ENCODE results near the gene DMRTB1.

Gene DMRTB1

DNA sequence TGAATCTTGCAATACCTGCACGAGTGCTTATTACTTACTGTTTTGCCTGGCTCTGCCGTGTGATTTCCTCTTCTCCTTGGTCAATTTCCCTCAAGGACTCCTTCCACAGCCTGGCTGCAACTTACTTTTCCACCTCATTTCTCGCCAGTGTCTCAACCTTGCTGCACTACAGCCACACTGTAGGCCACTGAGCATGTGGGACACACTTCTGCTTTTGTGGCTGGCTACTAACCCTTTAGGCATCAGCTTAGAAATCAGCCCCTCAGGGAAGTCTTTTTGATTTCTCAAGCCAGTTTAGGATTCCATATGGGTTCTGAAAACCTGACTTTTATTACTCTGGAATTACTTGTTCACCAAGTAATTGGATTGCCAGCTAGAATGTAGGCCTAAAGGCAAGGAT is 5.2 kb upstream of the DMRTB1 start:
- H3K9me2 ChIP-seq (replicated peaks; ENCODE audit: control insufficient read depth, low read length) = no peaks in the 10 kb centered on the region
- no peaks in the 10 kb centered on the region for H4K20me1 ChIP-seq (ENCODE audit: control insufficient read depth, insufficient read depth, low read depth, low read length)
- H3K79me2 ChIP-seq (ENCODE audit: control insufficient read depth, low read length) = no peaks in the 10 kb centered on the region
- H3K4me1 ChIP-seq (ENCODE audit: control insufficient read depth, low read length) = peaks cover 22% of the 10 kb centered on the region
- no peak for TF ChIP-seq EZH2phosphoT487 (IDR thresholded peaks at IDR 0.05; ENCODE audit: borderline replicate concordance, low read length)
- TF ChIP-seq, protein P1, sequence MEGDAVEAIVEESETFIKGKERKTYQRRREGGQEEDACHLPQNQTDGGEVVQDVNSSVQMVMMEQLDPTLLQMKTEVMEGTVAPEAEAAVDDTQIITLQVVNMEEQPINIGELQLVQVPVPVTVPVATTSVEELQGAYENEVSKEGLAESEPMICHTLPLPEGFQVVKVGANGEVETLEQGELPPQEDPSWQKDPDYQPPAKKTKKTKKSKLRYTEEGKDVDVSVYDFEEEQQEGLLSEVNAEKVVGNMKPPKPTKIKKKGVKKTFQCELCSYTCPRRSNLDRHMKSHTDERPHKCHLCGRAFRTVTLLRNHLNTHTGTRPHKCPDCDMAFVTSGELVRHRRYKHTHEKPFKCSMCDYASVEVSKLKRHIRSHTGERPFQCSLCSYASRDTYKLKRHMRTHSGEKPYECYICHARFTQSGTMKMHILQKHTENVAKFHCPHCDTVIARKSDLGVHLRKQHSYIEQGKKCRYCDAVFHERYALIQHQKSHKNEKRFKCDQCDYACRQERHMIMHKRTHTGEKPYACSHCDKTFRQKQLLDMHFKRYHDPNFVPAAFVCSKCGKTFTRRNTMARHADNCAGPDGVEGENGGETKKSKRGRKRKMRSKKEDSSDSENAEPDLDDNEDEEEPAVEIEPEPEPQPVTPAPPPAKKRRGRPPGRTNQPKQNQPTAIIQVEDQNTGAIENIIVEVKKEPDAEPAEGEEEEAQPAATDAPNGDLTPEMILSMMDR (IDR thresholded peaks at IDR 0.05; ENCODE audit: low read depth, low read length, poor library complexity, severe bottlenecking) = no peak
- H3F3A ChIP-seq (ENCODE audit: control insufficient read depth, insufficient read depth) = no peaks in the 10 kb centered on the region
- no peaks in the 10 kb centered on the region for H3K9me3 ChIP-seq (ENCODE audit: control insufficient read depth, insufficient read depth, low read length)
- no peaks in the 10 kb centered on the region; the same call in 1 of the 2 replicates for H3K27me3 ChIP-seq (ENCODE audit: control insufficient read depth, low read length)
- no peaks in the 10 kb centered on the region for H3K36me3 ChIP-seq (ENCODE audit: control insufficient read depth, low read length)
- no peak overlapping the region for H3K27ac ChIP-seq (ENCODE audit: low read depth, low read length)
- no peak overlapping the region for H3K4me2 ChIP-seq (ENCODE audit: low read length)
- no peak overlapping the region for H3K4me3 ChIP-seq (ENCODE audit: low read length)

DNA sequence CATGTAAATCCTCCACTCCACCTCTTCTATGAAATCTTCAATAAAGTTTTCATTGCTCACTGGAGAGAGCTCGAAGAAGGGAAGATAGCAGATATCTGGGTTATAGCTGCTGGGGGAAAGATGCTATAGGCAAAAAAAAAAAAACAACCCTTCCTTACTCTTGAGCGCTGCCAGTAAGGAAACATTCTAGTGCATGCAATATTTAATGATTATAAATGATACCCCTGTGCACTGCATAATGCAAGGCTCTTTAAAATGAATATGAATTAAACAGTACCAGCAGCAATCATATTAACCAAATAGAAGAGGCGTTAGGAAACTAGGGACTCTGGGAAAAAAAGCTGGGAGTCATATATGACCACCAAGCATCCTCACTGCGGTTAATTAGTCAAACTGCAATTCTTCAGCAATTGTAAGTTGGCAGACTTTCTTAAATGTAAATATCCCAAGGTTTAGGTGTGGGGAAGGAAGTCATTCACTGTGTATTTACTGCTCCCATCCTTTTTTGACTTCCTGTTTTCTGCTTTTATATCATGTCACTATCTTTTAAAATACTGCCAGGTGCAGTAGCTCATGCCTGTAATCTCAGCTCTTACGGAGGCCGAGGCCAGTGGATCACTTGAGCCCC is 3.7 kb upstream of the DMRTB1 start:
- H3K4me2 ChIP-seq (ENCODE audit: low read length) = peak overlapping the region; percentile 45
- H3K79me2 ChIP-seq (ENCODE audit: control insufficient read depth, low read length) = no peaks in the 10 kb centered on the region
- H3F3A ChIP-seq (ENCODE audit: control insufficient read depth, insufficient read depth) = no peaks in the 10 kb centered on the region
- peaks cover 22% of the 10 kb centered on the region for H3K4me1 ChIP-seq (ENCODE audit: control insufficient read depth, low read length)
- no peak overlapping the region for H3K27ac ChIP-seq (ENCODE audit: low read depth, low read length)
- no peak for TF ChIP-seq EZH2phosphoT487 (IDR thresholded peaks at IDR 0.05; ENCODE audit: borderline replicate concordance, low read length)
- TF ChIP-seq, protein P1 (IDR thresholded peaks at IDR 0.05; ENCODE audit: low read depth, low read length, poor library complexity, severe bottlenecking) = no peak
- no peak overlapping the region for H3K4me3 ChIP-seq (ENCODE audit: low read length)
- no peaks in the 10 kb centered on the region for H3K9me3 ChIP-seq (ENCODE audit: control insufficient read depth, insufficient read depth, low read length)
- no peaks in the 10 kb centered on the region for H4K20me1 ChIP-seq (ENCODE audit: control insufficient read depth, insufficient read depth, low read depth, low read length)
- no peaks in the 10 kb centered on the region; the same call in 1 of the 2 replicates for H3K27me3 ChIP-seq (ENCODE audit: control insufficient read depth, low read length)
- no peaks in the 10 kb centered on the region for H3K9me2 ChIP-seq (replicated peaks; ENCODE audit: control insufficient read depth, low read length)
- no peaks in the 10 kb centered on the region for H3K36me3 ChIP-seq (ENCODE audit: control insufficient read depth, low read length)

DNA sequence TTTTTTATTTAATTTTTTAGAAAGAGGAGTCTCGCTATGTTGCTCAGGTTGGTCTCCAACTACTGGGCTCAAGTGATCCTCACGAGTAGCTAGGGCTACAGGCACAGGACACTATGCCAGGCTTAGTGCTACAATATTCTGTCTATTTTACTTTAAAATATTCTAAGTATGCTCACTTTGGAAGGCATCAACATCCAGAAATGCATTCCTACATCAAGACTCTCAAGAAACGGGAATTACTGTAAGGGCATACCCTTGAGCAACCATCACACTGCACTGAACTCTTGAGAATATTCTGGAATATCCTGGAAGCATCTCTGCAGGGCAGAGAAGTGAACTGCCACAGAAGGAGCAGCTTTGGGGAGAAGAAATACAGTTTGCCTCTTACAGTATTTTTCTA is 565 bp upstream of the DMRTB1 start:
- no peaks in the 10 kb centered on the region for H3K79me2 ChIP-seq (ENCODE audit: control insufficient read depth, low read length)
- H3K4me2 ChIP-seq (ENCODE audit: low read length) = no peak overlapping the region
- H3K9me3 ChIP-seq (ENCODE audit: control insufficient read depth, insufficient read depth, low read length) = no peaks in the 10 kb centered on the region
- H3K9me2 ChIP-seq (replicated peaks; ENCODE audit: control insufficient read depth, low read length) = no peaks in the 10 kb centered on the region
- H3K27ac ChIP-seq (ENCODE audit: low read depth, low read length) = no peak overlapping the region
- no peak for TF ChIP-seq EZH2phosphoT487 (IDR thresholded peaks at IDR 0.05; ENCODE audit: borderline replicate concordance, low read length)
- TF ChIP-seq, protein P1 (IDR thresholded peaks at IDR 0.05; ENCODE audit: low read depth, low read length, poor library complexity, severe bottlenecking) = no peak
- H3K4me3 ChIP-seq (ENCODE audit: low read length) = no peak overlapping the region
- peaks cover 22% of the 10 kb centered on the region for H3K4me1 ChIP-seq (ENCODE audit: control insufficient read depth, low read length)
- no peaks in the 10 kb centered on the region for H3K36me3 ChIP-seq (ENCODE audit: control insufficient read depth, low read length)
- H3F3A ChIP-seq (ENCODE audit: control insufficient read depth, insufficient read depth) = no peaks in the 10 kb centered on the region
- no peaks in the 10 kb centered on the region for H3K27me3 ChIP-seq (ENCODE audit: control insufficient read depth, low read length)
- no peaks in the 10 kb centered on the region for H4K20me1 ChIP-seq (ENCODE audit: control insufficient read depth, insufficient read depth, low read depth, low read length)
